Astrocyte of the spinal cord (primary cell): ENCODE results near the gene DOLPP1.

Experiments
- DNase-seq: peaks from one replicate; pipeline ENCODE4 v3.0.0; 2011; ENCODE audit warnings: low read depth, low spot score
- H3K4me3 ChIP-seq: 2 replicates; pipeline ENCODE4 v1.5.1; 2011; ENCODE audit warnings: low read depth, mild to moderate bottlenecking, low read length, moderate library complexity
- in situ Hi-C: cut with HindIII; loops from 2 replicates; pipeline ENCODE4 v1.10.0; 2017; ENCODE audit warnings: low sequenced_read_pairs
- TF ChIP-seq, protein P1 (sequence below): IDR thresholded peaks from 2 replicates; pipeline ENCODE4 v1.5.1; 2012; ENCODE audit warnings: low read depth, mild to moderate bottlenecking, low read length, inconsistent platforms

Gene DOLPP1

DNA sequence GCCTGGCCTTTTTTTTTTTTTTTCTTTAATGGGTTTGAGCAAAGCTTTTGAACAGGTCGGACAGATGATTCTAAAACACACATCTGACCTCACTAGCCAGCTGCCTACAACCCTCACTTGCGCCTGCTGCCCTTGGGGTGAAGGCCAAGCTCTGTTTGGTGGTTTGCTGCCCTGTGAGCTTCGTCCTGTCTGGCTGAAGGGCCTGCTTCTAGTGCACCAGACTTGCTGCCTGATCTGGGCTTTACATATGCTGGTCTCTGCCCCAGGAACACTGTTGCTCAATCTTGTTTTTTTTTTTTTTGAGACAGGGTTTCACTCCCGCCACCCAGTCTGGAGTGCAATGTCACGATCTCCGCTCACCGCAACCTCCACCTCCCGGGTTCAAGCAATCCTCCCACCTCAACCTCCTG, 16.4 kb upstream of the DOLPP1 start:
- no peak overlapping the region for H3K4me3 ChIP-seq
- TF ChIP-seq, protein P1, sequence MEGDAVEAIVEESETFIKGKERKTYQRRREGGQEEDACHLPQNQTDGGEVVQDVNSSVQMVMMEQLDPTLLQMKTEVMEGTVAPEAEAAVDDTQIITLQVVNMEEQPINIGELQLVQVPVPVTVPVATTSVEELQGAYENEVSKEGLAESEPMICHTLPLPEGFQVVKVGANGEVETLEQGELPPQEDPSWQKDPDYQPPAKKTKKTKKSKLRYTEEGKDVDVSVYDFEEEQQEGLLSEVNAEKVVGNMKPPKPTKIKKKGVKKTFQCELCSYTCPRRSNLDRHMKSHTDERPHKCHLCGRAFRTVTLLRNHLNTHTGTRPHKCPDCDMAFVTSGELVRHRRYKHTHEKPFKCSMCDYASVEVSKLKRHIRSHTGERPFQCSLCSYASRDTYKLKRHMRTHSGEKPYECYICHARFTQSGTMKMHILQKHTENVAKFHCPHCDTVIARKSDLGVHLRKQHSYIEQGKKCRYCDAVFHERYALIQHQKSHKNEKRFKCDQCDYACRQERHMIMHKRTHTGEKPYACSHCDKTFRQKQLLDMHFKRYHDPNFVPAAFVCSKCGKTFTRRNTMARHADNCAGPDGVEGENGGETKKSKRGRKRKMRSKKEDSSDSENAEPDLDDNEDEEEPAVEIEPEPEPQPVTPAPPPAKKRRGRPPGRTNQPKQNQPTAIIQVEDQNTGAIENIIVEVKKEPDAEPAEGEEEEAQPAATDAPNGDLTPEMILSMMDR: no peak
- DNase-seq: no peak
- in situ Hi-C loops: no loop called here

DNA sequence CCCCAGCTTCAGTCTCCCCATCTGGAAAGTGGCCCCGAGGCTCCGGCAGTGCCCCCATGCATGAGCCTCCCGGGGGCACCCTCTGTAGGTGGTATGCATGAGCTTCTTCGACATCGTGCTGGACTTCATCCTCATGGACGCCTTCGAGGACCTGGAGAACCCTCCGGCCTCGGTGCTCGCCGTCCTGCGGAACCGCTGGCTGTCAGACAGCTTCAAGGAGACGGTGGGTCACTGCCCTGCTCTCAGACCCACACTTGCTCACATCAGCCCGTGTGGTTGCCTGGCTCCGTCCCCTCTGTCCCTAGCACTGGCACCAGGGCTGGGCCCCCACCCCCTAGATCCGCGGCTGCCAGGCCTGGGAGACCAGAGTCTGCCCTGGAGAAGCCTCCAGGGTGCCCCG, 12.8 kb upstream of the DOLPP1 start:
- H3K4me3 ChIP-seq: no peak overlapping the region
- in situ Hi-C loops: no loop called here
- no peak for DNase-seq
- TF ChIP-seq, protein P1: no peak

DNA sequence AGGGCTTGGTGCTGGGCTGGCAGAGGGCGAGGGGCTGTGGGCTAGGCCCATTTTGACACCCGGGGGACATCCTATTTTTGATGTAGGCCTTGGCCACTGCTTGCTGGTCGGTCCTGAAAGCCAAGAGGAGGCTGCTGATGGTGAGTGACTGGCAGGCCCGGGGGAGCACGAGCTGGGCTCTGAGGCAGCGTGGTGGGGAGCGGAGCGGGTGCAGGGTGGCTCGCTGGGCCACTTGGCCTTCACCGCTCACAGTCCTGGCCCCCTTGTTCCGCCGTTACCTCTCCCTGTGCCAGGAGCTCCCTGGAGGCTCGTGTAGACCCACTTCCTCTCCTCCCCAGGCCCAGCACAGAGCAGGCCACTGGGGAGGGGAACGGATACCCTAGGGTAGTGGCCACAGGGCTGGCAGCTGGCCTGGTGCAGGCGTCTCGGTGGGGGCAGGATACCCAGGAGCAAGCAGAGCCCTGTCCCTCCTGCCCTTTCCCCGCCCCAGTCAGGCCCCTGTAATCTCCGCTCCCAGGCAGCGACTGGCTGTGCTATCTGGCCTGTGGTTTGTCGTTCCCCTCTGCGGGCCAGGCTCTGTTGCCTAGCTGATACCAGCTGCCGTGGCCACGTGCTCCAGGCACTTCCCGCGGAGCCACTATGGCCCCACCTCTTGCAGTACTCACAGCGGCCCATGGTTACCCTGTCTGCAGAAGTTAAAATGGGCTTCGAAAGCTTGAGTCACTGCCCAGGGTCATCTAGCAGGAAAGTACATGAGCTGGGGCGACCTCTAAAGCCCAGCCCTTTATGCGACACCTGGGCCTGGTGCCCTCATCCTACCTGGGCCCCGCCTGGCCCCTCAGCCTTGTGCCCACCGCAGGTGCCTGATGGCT, 11.7 kb upstream of the DOLPP1 start:
- TF ChIP-seq, protein P1: no peak
- H3K4me3 ChIP-seq: no peak overlapping the region
- in situ Hi-C loops: no loop called here
- no peak for DNase-seq

DNA sequence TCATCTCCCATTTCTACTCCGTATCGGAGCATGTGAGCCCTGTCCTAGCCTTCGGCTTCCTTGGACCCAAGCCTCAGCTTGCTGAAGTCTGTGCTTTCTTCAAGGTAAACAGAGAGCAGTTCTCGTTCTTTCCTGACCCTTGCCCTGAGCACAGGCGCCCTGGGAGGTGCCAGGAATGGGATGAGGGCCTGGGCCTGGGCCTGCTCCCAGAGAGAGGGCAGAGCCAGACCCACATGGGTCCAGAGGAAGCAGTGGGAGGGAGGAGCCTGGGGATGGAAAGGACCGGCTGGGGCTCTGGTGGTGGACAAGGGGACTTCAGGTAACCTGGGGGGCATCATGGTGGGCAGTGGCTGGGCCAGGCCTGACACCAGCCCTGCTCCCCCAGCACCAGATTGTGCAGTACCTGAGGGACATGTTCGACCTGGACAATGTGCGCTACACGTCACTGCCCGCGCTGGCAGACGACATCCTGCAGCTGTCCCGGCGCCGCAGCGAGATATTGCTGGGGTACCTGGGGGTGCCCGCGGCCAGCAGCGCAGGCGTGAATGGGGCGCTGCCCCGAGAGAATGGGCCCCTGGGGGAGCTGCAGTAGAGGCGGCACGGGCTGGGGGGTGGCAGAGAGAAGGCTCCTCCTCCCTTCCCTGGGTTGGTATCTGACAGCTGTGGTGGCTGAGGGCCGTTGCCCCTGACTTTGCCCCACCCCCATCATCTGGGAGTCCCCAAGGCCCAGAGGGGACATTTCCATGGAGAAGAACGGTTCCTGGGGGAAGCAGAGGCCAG, 10.9 kb upstream of the DOLPP1 start:
- DNase-seq: no peak
- TF ChIP-seq, protein P1: no peak
- in situ Hi-C loops: no loop called here
- H3K4me3 ChIP-seq: no peak overlapping the region

DNA sequence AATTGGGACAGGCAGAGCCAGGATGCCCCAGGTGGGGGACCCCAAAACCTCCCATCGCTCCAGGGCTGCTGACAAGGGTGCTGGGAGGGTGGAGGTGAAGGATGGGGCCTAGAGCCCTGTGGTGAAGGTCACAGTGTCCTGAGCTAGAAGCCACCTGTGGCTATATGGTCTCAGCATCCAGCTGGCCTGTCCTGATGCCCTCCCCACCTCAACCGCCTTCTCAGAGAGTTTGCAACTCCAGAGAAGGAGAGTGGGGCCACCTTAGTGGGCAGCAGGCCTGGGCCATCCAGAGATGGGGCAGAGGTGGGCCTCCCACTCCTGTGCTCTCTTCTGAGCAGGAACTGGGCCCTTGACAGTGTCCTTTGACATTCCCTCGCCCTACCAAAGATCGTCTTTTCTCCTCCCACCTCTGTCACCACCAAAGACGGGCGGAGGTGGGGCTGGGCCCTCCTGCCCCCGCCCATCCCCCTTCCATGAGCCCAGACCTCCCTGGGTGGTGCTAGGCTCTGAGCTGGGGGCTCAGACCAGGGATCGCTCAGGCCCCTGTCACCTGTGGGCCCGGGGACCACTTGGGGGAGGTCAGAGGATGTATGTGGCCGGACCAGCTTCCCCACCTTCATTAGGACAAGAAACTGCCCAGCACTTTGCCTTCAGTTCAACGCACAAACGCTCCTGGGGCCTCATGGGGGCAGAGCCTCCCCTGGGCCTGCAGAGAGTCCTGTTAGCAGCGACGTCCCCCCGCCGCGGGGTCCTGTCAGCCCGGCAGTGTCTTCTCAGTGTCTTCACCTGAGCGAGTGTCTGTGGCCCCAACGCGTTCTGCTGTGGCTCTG, 10.0 kb upstream of the DOLPP1 start:
- in situ Hi-C loops: no loop called here
- no peak for DNase-seq
- no peak overlapping the region for H3K4me3 ChIP-seq
- TF ChIP-seq, protein P1: no peak

DNA sequence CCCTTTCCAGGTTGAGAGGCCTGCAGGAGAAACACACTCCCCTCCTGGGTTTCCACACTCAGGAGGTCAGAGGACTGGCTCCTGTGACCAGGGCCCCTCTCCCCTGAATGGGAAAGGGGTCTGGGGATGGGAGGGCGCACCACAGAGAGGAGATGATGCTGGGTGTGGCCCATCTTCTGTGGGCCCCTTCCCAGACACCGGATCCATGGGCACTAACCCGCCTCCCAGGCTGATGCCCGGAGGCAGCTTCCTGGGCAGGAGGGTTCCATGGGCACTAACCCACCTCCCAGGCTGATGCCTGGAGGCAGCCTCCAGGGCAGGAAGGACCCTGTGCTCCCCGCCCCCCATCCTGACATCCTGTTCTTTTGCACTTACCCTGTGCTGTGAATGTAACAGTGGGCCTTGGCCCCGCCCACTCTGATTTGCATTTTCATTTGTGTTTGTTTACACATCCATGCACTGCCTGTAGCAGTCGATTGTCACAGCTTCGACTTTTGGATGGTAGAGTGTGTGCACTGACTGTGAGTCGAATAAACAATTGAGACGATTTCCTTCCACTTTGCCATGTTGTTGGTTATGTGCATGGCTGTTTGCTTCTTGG, 9.3 kb upstream of the DOLPP1 start:
- TF ChIP-seq, protein P1: no peak
- no peak overlapping the region for H3K4me3 ChIP-seq
- no peak for DNase-seq
- in situ Hi-C loops: no loop called here
